HuH-7 (cell line): ENCODE results near the gene PTPN13.
"Not testable (repeated sequence)": the region's sequence is repeated elsewhere in the genome, so short reads cannot be mapped to it uniquely, and the experiment has no call there.

Source experiments
- DNase-seq: peaks from one replicate; pipeline ENCODE4 v3.0.0; 2011; ENCODE audit warnings: low spot score

The PTPN13 gene

GRCh38 chr4:86641516-86642090 lies 47.5 kb downstream of the PTPN13 start:
- no peak for DNase-seq

- no peak for DNase-seq
Observed at GRCh38 chr4:86644892-86645291, 50.8 kb downstream of the PTPN13 start.

- no peak for DNase-seq
Observed at GRCh38 chr4:86652332-86652932, 58.3 kb downstream of the PTPN13 start.

DNA sequence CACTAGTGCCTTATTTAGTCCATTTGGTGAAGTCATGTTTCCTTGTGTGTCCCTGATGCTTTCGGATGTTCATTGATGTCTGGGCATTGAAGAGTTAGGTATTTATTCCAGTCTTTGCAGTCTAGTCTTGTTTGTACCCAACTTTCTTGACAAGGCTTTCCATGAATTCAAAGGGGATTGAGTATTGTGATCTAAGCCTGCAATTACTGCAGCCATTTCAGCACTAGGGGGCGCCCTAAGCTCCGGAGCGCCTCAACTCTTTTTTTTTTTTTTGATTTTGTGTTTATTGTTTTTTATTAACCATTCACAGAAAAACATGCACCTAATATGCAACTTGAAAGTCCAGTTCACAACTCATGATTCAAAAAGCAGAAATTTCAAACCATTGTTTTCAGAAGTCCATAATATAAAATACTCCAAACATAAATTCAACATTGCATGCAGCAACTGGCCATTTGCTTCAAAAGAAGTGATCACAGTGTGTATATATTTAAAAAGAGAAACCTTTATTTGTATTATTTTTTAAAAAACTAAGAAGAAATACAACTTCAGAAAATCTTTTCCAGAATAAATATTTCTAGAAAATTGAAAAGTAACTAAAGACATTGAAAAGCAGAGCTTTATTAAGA lies 59.2 kb downstream of the PTPN13 start:
- peak; percentile 3 for DNase-seq

GRCh38 chr4:86656781-86657180 lies 62.7 kb downstream of the PTPN13 start:
- DNase-seq = not testable (repeated sequence)

- no peak for DNase-seq
Observed at GRCh38 chr4:86657382-86657781, 63.3 kb downstream of the PTPN13 start.

DNA sequence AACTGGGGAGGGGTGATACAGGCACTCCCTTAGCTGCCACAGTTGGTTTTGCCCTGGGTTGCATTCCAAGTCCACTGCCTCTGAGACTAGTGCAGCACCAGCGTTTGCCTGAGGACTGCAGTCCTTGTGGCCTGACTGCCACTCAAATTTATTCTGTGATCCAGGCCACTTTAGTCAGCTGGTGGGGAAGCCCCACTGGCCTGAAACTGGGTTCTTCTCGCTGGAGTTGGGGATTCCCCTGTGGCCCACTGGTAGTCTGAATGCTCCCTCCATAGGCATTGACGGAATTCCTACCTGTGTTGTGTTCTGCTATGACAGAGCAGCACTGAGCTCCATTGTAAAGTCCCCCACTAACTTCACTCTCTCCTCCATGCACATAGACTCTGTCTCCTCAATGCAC lies 63.8 kb downstream of the PTPN13 start:
- no peak for DNase-seq

DNA sequence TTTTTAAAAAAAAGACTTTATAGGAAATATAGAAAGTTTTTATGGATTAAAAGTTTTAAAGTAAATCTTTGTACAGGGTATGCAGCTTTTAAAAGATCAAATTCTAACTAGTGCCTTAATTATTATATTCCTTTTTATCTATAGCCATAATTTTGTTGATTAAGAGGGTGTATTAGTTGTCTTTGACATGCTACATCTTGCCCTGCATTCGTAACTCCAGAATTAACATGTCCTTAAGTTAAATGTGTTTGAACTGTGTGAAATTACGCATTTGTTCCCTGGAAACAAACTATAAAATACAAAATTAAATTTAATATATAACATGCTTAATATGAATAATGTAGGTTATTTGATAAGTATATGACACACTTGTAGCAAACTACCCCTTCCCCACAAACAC lies 66.3 kb downstream of the PTPN13 start:
- DNase-seq = no peak

GRCh38 chr4:86661006-86661405 lies 66.9 kb downstream of the PTPN13 start:
- DNase-seq = no peak

DNA sequence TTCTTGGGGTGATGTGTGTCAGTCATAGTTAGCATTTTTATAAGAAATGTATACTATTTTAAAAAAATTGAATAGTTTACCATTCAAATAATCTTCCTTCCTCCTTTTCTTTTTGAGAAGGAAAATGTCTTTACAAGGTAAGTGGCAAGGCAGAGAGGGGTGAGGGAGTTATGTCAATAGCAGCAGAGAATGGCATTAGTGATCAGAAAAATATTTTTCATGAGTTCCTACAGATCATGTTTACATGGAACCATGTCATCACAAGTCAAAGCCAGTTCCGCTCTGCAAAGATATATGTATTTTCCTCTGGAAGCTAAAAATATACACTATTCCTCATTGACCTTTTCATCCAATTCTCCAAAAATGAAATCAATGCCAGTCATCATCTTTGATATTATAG lies 67.3 kb downstream of the PTPN13 start:
- no peak for DNase-seq

DNA sequence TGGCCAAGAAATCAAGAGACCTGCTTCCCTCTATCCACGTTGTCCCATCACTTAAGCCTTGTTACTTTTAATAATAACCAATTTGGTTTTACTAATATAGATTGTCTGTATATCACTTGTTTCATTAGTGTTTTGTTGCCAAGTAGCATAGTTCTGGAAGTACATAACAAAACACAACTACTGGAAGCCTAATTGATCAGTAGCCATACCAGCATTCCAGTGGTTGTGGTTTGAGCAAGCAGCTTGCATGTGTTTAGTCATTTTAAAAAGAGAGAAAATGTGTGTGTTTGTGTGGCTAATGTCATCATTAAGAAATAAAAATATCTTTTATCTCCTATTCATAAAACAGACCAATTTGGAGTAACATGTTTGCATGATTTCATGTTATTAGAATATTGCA lies 70.8 kb downstream of the PTPN13 start:
- DNase-seq = no peak

DNA sequence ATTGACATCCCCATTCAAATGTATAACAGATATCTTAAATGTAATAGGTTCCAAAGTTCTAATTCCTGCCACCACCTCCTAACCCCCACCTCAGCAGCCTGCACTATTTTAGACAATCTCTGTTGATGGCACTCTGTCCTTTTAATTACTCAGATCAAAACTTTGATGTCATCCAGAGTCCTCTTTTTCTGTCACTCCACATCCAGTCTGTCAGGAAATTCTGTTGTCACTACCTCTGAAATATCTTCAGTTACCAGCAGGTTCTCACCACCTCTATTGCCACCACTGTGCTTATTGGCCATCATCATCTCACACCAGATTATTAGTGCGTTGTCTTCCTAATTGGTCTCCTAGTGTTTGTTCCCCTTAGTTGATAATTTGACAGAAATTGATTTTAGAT lies 76.2 kb downstream of the PTPN13 start:
- DNase-seq = no peak

GRCh38 chr4:86670756-86671155 lies 76.6 kb downstream of the PTPN13 start:
- DNase-seq = no peak

- DNase-seq = no peak
Observed at GRCh38 chr4:86675548-86675947, 81.4 kb downstream of the PTPN13 start.

GRCh38 chr4:86678796-86679195 lies 84.7 kb downstream of the PTPN13 start:
- no peak for DNase-seq

GRCh38 chr4:86679441-86679840 lies 85.3 kb downstream of the PTPN13 start:
- DNase-seq = no peak

GRCh38 chr4:86683167-86683566 lies 89.1 kb downstream of the PTPN13 start:
- DNase-seq = no peak

GRCh38 chr4:86683983-86684382 lies 89.9 kb downstream of the PTPN13 start:
- no peak for DNase-seq

DNA sequence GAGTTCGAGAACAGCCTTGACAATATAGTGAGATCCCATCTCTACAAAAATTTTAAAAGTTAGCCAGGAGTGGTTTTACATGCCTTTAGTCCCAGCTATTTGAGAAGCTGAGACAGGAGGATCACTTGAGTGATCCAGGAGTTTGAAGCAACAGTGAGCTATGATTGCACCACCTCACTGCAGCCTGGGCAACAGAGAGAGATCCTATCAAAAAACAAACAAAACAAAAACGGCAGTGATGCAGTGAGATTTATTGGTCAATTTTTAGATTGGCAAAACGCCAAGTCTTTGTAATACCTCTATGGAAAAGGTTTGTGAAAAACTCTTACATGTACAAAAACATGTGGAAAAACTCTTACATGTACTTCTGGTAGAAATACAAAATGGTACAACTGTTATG lies 91.3 kb downstream of the PTPN13 start:
- no peak for DNase-seq

DNA sequence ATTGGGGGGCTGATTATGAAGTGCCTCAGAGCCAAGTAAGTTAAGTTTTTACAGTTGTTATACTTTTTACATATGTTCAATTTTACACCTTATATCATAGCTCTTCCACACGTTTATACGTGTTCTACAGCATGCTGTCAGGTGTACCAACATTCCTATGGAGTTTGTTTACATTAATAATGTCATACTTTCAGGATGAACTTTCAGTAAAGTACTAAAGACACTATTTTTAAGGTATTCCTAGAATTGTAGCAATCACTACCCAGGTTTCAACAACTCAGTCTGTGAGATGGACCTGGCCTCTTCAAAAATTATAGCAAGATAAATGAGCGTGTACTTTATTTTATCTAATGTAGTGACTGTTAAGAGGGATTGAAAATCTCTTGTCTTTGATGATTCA lies 92.6 kb downstream of the PTPN13 start:
- no peak for DNase-seq

- DNase-seq = no peak
Observed at GRCh38 chr4:86688026-86688425, 93.9 kb downstream of the PTPN13 start.

DNA sequence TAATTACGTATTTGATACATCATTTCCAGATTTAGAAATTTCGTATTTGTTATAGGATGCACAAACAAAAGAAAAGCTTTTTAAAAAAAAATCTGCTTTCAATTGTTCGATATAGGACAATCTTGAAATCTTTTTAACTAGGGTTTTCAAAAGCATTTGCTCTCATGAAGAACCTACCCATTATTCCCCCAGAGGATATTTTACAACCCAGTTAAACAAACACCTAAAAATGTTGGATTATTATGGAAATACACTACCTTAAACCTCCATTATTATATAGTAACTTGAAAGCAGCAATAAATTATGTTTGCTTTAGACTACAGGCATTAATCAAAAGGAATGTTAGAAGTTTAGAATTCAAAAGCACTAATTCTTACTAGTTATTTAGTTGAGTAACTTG lies 110.5 kb downstream of the PTPN13 start:
- DNase-seq = no peak

DNA sequence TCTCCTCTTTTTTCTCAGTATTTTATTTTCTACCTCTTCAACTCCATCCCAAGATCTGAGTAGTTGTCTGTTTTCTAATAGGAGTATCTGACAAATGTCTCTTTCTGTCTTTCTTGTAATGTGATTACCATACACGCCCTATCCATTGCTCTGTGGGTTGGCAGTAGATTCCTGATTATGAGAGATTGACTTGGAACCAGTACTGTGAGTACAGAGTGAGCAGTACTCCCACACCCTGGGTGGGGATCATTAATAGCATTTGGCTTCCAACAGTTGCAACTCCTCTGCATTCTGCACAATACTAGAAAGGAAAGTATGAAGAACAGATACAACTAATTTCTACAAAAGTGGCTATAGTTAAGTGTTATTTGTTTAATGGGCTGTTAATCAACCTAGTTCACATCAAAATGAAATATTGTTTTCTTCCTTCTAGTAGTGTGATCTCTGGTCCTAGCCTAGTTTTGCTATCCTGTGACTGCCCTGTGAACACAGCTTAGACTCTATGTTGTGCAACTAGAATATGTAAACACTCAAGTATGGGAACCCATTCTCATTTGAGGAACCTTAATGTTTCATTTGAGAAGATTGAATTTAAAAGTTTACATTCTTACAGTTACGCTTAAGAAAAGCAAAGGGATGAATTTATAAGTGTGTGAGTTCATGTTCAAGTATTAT lies 112.9 kb downstream of the PTPN13 start:
- no peak for DNase-seq
